ENCODE data around the gene GCLM. TPM values are rescaled to one million over a fixed set of nuclear protein-coding genes. Genes with fewer than 3 reads are reported as not detected.
"Not testable (repeated sequence)": the region's sequence is repeated elsewhere in the genome, so short reads cannot be mapped to it uniquely, and the experiment has no call there.

GCLM gene
- total RNA-seq, 1 donor from 2014 or later = 9.9 TPM

DNA sequence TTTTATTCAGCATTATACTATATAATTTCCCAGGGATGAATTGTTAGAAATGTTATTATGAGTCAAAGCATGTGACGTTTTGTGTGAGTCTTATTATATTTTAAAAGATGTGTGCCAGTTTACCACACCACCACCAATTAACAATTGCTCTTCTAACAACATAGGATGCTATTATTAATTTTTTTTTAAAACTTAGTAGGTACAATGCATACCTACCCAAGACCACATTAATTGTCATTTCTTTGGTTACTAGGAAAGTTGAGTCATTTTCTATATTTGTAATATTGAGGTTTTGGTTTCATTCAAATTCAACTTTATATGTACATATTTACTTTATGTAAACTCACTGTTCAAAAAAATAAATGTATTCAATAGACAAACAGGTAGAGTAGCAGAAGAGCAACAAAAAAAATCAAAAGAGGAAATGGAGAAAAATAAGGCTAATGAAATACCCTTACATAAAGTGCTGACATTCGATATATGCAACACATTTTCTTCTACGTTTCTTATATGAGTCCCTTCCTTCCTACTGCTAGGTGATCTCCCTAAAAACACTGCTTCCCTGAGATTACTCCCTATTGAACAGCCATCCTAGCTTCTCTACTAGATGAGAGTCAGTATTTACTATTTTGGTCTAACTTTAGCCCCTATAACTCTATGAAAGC is 9.6 kb downstream of the GCLM start:
- DNase-seq (ENCODE audit: low spot score) = no peak

DNA sequence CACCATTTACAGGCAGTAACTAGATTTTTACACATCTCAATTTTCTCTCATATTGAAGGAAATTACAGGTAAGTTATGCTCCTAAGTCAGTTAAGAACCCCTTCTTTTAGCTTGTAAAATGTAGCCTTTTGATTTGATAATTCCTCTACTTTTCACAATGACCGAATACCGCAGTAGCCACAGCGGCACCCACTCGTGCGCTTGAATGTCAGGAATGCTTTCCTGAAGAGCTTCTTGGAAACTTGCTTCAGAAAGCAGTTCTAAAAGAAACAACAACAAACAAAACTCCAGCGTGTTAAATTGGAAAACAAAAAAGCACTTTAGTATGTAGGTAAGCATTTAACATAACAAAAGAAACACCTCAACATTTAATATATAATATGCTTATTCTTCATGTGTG is 20.3 kb downstream of the GCLM start:
- DNase-seq (ENCODE audit: low spot score) = no peak

DNA sequence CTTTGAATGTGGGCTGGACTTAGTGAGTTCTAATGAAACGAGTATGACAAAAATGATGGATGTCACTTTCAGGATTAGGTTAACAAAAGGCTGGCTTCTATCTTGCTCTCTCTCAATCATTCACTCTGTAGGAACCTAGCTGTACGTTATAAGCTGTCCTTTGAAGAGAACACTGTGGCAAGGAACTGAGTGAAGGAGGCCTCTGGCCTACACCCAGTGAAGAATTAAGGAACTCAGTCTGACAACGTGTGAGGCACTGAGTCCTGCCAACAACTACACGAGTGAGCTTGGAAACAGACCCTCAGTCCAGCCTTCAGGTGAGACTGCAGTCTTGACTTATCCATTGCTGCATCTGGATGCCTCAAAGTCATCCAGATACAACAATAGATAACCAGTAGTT is 27.0 kb downstream of the GCLM start:
- DNase-seq (ENCODE audit: low spot score) = no peak

DNA sequence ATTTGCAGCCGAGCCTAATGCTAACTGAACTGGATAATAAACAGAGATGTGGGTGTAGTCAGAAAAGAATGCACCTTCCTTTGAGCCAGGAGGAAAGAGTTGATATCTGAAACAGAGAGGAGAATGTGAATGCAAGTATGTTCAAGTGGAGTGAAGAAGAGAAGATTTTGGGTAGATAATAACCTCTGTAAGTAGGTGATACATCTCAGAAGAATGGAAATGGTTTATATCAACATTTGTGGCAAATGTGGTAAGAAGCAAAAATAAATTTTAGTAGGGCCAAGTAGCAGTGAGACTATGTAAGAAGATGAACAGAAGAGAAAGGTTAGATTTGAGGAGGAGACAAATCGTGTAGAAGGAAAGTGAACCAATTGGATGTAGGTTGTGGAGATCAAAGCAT is 28.5 kb downstream of the GCLM start:
- no peak for DNase-seq (ENCODE audit: low spot score)

DNA sequence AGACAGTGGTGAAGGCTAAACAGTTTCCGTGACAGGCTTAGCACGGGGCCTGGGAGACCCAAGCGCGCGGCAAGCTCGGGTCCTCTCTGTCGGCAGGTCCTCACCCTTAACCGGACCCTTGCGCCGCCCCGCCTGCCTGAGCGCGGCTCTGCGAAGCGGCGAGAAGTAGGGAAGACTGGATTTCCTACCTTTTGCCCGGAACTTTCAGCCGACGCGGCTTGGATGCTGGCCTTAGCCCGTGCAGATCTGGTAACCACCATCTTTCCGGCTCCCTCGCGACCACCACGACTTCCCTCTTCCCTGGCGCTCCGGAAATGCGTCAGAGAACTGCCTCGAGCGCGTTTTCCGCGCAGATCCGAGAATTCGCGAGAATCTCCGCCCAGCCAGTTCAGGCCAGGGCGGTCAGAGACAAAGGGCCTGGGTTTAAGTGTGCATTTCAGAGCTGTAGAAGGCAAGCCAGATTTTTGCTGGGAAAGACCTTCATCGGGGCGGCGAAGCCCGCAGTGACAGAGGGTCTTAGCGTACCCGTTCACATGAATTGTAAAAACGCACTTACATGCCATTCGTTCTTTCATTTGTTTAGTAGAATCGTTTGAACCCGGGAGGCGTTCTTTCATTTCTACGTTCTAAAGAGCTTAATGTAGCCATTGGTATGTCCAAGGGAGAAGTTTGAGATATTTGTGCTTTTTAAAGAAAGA is 30.2 kb downstream of the GCLM start, which contains the start of gene DNTTIP2:
Gene DNTTIP2, minus strand, starts transcription at position 318 of the 698 bp plus-strand sequence. Its CDS starts 58 bp downstream, at position 260.
- peak; percentile 98 for DNase-seq (ENCODE audit: low spot score)

DNA sequence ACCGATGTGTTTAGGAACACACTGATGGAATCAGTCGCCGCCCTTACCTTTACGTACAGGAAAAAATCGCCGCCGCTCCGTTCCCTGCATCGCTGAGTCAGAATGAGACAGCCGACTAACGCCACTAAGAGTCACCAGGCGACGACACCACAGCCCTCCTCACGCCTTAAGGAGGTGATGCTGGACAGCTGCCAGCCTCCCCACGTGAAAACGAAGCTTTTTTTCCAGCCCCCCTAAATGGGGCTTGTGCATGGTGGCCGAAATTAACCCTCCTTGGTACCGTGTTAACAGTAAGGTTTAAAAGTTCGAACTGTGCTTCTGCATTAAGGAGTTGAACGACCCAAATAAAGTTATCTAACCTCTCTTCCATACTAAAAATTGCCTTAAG is 30.7 kb downstream of the GCLM start:
- no peak for DNase-seq (ENCODE audit: low spot score)

DNA sequence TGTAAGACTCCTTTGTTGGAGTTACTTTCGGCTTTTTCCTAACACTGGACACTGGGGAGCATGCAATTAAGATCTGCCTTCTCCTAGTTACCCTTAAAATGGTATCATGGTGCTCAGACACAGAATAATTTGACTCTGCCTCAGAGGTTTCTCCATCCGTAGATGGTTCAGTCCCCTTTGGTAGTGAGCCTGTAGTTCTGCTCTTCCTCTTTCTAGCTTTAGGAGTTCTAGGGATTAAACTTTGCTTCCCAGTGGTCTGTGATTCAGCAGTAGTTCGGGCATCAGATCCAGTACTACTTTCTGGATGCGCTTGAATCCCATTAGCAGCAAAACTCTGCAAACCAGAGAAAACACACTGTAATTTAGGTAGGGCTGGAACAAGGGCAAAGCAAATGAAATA is 31.7 kb downstream of the GCLM start:
- no peak for DNase-seq (ENCODE audit: low spot score)

DNA sequence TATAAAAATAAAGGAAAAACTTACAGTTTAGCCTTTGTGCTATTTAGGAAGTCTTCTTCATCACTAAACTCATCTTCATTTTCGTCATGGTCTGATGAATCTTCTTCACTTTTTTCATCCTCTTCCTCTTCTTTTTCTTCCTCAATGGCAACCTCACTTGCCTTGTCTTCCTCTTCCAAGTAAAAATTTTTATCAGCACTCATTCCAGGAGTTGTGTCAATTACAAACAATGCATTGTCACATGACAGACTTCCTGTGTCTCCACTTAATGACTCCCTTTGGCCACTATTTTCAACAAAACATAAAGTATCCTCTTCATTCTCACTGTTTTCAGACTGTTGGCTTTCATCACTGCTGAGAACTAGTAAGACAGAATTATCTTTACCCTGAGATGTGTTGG is 33.0 kb downstream of the GCLM start:
- no peak for DNase-seq (ENCODE audit: low spot score)

DNA sequence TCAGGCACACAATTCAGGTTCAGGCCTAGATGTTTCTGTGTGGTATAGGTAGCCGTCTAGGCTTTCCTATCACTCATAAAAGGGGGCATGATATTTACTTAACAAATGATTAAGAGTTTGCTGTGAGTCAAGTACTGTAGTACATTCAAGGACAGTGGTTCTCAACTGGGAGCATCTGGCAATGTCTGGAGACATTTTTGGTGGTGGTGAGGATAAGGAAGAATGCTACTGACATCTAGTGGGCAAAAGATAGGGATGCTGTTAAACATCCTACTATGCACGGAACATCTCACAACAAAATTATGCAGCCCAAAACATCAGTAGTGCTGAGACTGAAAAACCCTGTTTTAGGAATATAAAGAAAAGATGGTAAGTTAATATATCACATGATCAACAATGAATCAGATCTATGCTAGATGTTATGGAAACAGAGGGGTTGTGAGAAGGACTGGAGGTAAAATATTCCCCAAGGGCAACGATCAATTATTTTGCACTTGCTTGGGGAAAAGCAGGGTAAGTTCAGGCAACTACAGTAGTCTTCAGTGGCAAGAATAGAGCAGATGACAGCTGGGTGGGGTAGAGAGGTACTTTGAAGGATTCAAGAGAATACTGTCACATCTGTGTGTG is 35.1 kb downstream of the GCLM start:
- DNase-seq (ENCODE audit: low spot score) = peak; percentile 44

DNA sequence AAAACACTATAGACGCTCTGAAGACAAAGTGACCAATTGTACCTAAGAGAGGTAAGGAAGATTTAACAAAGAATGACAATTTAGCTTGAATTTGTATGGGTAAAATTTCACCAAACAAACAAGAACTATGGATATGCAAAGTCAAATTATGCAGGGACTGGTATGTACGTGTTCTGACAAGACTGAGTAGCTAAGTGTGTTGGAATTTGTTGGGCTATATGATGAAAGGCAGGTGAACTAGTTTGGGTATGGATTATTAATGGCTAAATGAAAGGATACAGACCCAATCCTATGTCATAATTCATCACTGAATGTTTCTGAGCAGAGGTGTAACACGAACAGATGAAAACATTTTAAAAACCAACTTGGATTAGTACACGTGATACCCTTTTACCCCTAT is 37.9 kb downstream of the GCLM start:
- DNase-seq (ENCODE audit: low spot score) = peak; percentile 54

DNA sequence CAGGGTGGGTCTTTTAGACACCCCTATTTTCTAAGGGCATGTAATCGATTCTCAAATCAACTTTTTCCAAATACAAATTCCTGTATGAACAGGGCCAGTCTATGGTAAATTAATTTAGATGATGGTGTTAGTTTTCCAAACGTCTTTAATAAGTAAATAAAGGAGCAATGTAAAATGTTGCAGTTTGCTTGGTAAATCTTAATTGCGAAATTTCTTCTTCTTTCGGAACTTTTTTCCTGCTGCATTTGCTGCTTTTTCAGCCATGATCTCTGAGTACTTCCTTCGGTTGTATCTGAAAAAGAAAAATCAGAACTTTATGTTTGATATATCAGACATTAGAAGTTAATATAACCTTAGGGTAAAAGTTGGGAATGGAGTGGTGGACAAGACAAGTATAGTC is 39.6 kb downstream of the GCLM start:
- DNase-seq (ENCODE audit: low spot score) = no peak

DNA sequence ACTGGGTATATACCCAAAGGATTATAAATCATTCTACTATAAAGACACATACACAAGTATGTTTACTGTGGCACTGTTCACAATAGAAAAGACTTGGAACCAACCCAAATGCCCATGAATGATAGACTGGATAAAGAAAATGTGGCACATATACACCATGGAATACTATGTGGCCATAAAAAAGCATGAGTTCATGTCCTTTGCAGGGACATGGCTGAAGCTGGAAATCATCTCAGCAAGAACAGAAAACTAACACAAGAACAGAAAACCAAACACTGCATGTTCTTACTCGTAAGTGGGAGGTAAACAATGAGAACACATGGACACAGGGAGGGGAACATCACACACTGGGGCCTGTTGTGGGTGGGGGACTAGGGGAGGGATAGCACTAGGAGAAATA is 40.7 kb downstream of the GCLM start:
- DNase-seq (ENCODE audit: low spot score) = not testable (repeated sequence)

DNA sequence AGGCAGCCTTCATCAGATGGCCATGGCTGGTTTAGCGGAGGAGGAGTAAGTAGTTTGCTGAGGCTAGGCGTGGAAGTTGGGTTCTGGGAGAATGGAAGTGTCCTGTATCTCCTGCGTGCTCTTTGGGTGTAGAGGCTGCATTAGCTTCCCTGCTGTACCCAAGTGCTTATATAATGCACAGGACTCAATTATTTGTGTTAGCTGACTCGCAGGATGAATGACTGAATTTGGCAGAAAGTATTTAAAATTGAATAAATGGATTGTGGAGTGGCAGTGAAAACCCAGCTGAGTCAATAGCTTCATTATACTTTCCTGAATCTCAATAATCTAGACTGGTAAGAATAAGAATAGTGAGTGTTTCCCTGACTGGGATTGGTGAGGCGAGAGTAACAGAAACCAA is 44.0 kb downstream of the GCLM start:
- no peak for DNase-seq (ENCODE audit: low spot score)

DNA sequence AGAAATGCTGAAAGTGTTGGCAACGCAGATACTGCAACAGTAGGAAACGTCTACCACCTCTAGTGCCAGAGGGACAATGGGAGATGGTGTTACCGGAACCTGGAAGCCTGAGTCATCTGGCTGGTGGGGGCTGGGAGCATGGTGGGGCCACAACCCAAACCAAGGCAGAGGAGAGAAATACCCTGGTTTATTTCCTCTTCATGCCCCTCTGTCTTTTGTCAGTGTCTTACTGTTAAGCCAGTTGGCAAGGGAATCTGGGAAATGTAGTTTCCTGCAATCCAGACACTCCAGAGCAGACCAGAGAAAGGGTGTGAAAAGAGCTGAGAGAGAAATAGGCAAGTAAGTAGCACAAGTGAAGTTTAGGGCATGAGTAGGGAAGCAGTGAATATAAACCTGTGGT is 45.1 kb downstream of the GCLM start:
- no peak for DNase-seq (ENCODE audit: low spot score)

DNA sequence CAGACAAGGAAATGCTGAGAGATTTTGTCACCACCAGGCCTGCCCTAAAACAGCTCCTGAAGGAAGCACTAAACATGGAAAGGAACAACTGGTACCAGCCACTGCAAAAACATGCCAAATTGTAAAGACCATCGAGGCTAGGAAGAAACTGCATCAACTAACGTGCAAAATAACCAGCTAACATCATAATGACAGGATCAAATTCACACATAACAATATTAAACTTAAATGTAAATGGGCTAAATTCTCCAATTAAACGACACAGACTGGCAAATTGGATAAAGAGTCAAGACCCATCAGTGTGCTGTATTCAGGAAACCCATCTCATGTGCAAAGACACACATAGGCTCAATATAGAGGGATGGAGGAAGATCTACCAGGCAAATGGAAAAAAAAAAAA is 51.6 kb downstream of the GCLM start:
- not testable (repeated sequence) for DNase-seq (ENCODE audit: low spot score)

DNA sequence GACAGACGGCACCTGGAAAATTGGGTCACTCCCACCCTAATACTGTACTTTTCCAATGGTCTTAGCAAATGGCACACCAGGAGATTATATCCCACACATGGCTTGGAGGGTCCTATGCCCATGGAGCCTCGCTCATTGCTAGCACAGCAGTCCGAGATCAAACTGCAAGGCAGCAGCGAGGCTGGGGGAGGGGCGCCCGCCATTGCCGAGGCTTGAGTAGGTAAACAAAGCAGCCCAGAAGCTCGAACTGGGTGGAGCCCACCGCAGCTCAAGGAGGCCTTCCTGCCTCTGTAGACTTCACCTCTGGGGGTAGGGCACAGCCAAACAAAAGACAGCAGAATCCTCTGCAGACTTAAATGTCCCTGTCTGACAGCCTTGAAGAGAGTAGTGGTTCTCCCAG is 53.2 kb downstream of the GCLM start:
- not testable (repeated sequence) for DNase-seq (ENCODE audit: low spot score)

DNA sequence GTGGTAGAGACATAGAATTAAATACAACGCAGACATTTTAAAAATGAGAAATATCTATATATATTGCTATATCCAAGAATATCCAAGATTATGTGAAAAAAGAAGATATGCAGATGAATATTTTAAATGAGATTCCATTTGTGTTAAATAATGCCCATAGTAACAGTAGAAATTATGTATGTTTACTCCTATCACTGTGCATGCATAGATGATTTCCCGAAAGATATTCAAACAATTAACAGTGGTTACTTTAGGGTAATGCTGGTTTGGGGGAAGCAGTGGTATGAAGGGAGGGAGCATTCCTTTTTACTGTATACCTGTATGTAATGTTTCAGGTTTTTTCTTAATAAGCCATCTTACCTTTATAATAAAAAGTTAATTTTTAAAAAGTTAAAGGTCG is 55.3 kb downstream of the GCLM start:
- DNase-seq (ENCODE audit: low spot score) = no peak

DNA sequence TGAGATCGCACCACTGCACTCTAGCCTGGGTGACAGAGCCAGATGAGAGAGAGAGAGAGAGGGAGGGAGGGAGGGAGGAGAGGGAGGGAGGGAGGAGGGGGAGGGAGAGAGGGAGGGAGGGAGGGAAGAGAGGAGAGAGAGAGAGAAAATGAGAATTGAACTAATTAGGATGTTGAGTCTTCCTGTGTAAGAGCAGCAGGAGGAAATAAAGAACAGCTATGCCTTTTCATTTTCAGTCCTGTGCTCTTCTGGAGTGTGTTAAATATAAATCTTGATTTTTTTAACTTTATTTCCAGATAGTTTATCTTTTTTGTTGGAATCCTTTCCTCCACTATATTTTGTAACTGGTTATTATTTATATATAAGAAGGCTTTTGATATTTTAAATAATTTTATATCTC is 57.4 kb downstream of the GCLM start:
- DNase-seq (ENCODE audit: low spot score) = no peak

DNA sequence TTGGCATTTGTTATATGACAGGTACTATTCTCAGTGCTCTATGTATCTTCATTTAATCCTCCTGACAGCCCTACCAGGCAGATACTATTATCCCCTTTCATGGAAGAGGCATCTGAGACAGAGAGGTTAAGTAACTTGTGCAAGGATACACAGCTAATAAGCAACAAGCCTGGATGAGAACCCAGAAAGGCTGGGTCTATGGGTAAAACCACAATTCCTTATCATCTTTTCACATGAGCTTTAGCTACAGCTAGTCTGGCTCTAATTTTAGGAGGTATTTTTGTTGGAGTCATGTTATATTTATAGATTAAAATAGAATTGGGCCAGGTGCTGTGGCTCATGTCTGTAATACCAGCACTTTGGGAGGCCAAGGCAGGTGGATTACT is 57.9 kb downstream of the GCLM start:
- DNase-seq (ENCODE audit: low spot score) = no peak

DNA sequence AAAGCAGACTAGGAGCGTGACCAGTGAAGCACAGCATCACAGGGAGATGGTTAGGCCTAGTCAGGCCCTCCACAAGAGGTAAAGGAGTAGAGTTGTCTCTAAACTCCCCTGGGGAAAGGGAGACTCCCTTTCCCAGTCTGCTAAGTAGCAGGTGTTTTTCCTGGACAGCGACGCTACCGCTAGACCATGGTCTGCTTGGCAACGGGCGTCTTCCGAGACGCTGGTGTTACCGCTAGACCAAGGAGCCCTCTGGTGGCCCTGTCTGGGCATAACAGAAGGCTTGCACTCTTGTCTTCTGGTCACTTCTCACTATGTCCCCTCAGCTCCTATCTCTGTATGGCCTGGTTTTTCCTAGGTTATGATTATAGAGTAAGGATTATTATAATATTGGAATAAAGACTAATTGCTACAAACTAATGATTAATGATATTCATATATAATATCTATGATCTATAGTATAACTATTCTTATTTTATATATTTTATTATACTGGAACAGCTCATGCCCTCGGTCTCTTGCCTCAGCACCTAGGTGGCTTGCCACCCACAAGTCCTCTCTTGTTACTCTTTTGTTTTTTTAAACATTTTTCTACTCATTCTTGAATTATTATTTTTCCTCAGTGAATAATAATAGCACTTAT is 58.4 kb downstream of the GCLM start:
- peak; percentile 38 for DNase-seq (ENCODE audit: low spot score)

DNA sequence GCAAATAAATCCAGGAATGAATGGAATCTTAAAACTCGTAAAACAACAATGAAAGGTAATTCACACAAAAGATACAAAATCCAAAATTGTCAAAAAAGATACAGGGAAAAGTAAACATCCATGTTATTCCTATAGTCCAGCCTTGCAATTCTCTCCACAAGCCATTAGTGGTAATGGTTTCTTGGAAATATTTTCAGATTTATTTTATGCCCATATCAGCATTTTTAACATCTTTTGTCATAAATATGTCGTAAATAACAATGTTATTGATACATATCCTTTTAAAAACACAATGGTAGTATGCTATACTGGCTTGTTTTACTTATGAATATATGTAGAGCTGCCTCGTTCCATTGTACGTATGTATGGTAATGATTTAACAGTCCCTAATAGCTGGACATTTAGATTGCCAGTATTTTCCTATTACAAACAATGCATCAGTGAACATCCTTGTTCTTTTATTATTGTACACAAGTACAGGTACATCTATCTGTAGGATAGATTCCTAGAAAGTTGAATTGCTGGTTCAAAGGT is 60.8 kb downstream of the GCLM start:
- DNase-seq (ENCODE audit: low spot score) = no peak

DNA sequence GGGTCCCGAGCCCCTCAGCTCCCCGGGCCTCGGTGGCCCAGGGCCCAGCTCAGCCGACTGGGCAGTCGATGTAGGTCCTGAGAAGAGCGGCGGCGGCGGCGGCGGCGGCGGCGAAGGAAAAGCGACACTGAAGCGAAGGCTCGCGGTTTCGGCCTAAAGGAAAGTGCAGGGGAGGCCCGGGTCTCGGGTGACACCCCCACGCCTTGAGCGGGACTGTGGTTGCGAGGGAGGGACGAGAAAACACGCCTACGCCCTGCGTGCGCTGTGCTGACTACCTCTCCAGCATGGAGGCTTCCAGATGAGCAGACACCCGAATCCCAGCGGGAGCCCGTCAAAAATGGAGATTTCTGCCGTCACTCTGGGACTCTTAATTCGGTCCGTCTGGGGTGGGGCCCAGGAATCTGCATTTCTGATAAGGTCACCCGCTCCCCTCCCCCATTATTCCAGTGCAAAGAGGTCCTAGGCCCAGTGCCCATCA is 61.4 kb downstream of the GCLM start:
- DNase-seq (ENCODE audit: low spot score) = peak; percentile 79
